AG08395 (cell line): ENCODE measurements around the gene GCK.

Source experiments
- DNase-seq: peaks from one replicate; pipeline ENCODE4 v3.0.0; 2012; ENCODE audit warnings: mixed read lengths, low spot score

The GCK gene

DNA sequence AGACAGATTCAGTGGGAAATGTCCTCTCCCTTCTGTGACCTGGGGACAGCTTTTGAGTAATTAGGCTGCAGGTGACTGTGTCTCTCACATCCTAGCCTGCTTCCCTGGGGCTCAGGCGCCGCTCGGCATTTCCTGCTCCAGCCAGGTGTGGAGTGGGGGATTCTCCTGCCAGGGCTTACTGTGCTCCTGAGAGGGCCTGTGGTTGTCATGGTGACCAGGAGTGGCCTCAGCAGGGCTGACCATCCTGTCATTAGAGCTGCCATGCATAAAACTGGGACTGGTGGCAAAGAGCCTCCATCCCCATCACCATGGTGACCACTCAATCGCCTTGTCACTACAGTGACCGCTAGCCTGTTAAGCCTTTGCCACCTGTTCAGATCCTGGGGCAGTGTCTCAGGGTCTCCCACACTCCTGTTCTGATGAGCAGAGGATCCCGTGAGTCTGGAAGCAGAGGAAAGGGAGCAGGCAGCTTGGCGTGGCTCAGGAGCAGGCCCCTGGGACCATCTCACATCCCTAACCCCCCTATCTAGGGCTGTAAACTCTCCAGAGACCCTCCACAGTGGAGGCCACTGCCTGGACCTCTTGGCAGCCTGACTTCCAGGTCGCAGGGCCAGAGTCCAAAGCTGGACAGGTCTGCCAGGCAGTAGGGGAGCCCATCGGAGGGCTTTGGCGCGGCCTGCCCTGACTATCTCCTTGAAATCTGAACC lies at the start of gene GCK:
GCK (minus strand) TSS at position 154 of the 707 bp plus-strand sequence. CDS start 486 bp downstream, outside the sequence.
- DNase-seq: no peak

DNA sequence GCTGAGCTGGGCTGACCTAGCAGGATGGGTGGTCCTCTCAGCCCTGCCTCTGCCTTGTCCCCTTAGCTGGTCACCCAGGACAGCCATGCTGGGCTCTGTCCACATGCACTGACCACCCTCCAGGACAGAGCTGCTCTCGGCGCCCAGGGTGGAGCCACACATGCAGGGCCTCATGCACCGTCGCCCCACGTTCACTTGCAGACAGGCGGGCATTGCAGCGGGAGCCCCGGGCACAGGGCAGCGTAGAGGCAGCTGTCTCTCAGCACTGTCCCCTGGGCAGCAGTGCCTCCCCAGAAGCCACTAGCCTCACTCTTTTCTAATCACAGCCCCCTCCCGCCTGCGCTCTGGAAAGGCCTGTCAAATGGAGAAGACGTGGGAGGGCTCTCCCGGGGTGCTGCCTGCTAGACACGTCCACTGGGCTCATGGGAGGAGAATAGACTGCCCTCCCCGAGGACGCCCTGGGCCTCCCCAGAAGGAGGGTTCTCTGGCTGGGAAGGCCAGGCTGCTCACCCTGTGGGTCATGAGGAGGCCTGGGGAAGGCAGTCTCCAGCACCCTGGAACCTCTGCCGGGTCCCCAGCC lies 49.0 kb upstream of the GCK start:
- DNase-seq: no peak

DNA sequence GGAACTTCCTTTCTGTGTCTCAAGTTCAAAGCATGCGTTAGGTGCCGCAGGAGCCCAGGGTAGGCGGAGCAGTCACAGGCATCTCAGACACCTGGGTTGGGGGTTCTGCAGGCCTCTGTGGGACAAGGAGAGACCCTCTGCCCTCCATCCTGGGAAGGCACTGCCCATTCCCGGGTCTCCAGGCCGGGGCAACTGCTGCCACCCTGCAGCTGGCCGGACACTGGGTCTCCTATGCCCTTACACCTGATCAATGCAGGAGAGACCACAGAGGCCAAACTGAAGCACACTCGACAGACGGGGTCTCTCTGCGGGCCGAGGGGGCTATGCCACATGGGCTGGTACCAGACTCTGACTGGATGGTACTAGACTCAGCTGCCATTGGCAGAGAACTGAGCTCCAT lies 48.5 kb upstream of the GCK start:
- DNase-seq: no peak

DNA sequence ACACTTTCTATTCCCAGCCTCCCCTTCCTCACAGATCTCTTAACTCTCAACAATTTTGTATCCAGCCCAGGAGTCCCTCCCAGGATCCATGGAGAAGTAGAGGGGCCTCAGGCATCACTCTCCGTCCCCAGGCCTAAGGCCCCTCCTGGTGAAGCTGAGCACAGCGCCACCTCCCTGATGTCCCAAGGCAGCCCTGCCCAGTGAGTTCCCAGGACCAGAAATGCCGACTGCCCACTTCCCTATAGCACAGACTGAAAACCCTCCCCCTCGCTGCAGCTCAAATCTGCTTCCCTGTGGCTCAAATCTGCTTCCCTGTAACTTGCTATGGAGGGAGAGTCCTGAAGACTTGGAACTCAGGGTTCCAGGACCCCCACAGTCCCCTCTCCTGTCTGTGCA lies 47.1 kb upstream of the GCK start:
- DNase-seq: no peak

DNA sequence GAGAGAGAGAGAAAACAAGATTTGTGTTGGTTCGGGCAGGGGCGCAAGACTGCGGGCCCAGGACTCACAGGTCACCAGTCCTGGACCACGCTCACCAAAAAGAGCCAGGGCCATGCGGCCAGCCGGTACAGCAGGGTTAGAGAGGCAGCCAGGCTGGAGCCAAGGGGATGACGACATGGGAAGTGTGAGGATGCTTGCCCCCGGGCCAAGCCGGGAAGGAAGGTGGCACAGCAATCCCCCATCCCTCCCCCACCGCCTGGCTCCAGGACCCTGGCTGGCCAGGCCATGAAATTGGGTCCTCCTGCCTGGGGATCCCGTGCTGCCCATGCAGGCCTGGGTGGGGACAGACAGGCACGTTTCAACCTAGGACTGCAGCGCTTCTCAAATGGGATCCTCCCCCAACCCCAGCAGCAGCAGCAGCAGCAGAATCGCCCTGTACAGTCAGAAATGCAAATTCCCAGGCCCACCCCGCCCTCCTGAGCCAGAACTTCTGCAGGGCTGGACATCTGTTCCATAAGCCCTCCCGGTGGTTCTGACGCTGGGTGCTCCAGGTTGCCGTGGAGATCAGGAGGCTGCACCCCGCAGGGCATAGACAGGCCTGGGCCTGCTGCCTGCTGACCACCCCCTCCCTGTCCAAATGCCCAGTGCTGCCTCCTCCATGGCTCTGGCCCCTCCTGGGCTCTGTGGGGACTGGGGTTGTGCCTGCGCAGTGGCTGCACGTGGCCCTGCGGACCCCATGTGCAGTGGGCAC lies 46.5 kb upstream of the GCK start:
- no peak for DNase-seq

DNA sequence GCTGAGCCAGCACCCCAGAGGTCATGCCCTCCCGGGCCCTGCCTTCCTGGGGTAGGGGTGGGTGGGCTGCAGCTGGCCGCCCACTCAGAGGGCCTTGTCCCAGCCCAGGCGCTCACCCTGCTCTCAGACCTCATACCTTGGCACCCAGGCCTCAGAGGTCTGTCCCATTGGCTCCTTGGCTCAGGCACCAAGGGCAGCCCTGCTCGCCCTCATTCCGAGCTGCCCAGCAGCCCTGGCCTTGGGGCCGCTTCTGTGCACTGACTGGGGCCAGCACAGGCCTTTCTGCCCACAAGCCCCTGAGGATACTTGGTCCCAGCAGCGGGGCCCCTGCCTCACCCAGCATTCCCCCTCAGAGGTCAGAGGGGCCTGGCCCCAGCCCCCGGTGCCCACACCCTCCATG lies 45.8 kb upstream of the GCK start:
- DNase-seq: no peak

DNA sequence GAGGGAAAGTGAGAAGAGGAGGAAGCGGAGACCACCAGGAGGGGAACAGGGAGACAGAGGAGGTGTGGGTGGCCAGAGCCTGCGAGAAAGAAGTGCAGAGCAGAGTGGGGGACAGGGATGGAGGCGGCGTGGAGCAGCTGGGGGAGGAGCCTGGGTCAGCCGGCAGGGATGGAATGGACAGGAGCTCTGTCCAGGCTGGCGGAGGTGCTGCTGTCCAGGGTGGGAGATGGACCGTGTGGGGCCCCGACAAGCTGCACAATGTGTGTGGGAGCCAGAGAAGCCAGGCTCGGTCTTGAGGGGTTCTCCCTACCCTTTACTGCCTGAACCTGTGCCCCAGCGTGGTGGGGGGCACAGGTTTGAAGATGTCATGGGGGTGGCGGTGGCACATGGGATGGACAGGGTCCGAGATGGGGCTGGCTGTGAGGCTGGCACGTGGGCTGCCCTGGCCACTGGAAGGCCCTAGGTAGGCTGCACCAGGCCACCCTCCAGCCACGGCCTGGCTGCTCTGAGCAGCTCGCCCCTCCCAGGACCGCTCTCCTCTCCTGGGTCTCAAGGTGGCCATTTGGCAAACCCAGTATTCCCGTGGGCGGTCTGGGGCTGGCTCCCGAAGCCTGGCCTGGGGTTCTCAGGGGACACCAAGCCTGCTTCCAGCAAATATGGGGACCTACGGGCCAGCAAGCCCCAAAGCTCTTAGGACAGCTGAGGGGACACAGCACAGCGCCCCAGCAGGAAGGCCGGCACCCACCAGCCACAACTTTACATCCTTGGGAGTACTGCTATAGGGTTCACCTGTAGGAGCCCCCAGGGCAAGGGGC lies 43.9 kb upstream of the GCK start:
- DNase-seq: no peak

DNA sequence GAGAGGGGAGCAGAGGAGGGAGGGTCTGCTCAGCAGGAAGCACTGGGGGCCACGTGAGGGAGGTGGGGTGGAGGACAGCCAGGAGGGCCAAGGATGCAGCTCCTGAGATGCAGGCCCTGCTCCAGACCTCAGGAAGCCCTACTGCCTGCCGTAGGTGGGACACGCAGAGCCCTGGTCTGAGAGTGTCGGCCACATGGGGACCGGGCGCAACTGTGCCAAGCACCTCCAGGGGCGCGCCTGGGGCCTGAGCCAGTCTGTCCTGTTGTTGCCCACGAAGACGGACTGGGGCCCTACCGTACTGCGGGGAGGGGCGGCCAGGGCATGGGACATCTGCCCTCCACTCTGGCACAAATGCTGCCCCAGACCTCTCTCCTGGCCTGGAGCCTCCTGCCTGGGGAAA lies 43.2 kb upstream of the GCK start:
- no peak for DNase-seq

DNA sequence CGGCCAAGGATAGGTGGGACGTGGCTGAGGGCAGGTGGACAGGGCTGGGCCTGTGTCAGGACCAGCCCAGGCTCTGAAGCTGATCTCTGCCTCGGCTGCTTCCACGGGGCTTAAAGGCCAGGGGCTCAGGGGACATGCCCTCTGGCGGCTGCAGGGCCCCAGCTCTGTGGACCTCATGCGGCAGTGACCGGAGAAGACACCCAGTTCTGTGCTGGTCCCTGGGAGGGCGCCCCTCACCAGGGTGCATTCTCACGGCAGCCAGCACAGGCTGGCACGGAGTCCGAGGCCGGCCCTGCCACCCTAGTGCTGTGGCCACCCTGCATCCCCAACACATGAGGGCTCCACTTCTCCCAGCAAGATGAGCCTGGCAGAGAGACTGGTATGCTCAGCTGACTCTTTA lies 41.8 kb upstream of the GCK start:
- no peak for DNase-seq

DNA sequence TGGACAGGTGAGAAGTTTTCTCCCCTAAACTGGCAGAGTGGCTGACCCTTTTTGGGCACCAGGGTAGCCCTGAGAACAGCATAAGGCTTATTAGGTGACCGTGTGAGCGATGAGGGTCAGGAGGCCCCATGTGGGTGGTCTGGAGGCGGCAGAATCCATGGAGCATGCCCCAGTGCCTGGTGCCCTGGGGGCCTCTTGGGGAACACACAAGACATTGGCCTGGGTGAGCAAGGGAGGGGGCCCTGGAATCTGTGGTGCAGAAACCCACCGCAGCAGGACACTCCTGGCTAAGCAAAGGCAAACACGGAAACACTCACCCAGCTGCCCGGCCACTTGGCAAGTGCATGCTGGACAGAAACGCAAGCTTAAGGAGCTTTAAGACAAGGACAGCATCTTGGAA lies 41.0 kb upstream of the GCK start:
- no peak for DNase-seq

DNA sequence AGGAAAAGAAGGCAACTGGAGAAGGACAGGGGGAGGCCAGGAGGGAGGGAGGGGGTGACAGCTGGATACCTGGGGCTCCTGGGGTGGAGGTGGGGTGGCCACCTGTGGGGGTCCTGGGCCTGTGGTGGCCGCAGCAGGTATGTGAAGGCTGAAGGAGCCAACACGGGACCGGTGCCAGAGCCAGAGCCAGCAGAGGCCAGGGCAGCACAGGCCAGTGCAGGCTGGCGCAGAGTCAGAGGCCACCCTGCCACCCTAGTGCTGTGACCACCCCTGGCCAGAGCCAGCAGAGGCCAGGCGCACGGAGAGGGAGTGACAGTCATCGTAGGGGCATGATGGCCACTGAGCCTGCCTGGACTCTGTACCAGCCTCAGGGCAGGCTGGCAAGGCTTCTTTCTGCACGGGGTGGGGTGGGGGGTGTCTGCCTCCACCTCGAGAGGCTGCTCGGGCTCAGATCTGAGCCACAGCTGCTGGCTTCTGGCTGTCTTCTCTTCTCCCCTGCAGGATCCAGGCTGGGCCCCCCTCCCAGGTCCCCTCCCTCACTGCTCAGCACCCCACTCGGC lies 40.4 kb upstream of the GCK start:
- DNase-seq: no peak

DNA sequence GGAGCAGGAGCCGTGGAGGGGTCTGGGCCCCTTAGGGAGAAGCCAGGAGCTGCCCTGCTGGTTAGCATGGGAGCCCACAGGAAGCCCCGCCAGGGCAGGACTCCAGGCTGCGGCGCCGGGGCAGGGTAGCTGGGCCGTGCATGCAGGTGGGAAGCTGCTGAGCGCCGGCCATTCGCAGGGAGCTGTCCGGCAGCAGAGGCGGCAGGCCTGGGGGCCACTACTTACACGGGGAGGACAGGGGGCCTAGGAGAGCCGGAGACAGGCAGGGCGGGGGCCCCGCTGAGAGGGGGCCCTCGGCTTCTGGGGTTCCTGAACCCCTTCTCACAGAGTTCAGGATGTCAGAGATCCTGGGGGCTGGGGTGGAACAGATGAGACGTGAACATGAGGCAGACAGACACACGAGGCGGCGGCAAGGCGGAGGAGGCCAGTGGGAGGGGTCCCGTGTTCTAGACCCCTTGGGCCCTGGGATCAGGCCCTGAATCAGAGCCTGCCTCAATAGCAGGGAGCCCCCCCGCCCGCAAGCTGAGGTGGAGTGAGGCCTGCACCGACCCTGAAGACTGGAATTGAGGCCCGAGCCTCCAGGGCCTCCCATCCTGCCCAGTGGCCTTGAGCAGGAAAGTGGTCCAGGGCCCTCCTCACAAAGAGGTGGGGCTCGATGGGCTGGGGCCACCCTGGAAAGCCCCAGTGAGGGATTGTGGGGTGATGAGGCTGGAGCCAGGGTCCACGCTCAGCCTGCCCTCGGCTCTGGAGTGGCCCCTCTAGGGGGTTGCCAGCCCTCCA lies 39.5 kb upstream of the GCK start:
- DNase-seq: no peak

DNA sequence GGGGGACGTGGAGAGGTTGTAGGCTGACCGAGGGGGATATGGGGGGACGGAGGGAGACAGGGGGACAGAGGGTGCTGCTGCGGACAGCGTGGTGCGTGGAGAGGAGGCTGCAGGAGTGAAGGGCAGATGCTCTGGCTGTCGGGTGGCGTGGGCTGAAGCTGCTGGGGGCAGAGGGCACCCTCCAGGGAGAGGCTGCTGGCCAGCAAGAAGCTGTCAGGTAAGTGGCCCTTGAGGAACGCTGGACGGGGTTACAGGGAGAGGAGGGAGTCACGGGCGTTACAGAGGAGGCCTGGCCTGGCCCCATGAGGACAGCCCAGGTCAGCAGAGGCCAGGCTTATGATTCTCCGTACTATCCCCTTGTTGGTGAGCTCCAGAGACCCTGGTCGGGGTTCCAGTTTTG lies 38.7 kb upstream of the GCK start:
- no peak for DNase-seq

DNA sequence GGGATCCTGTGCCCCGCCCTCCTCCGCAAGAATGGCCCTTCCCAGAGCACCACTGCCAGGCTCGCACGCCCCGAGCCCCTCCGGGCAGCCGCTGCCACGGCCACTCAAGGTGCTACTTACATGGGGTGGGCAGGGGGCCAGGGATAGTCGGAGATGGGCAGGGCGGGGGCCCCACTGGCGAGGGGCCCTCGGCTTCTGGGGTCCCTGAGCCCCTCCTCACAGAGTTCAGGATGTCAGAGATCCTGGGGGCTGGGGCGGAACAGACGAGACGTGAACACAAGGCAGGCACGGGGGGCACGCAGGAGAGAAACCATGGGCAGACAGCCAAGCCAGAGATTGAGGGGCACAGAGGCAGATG lies 37.1 kb upstream of the GCK start:
- no peak for DNase-seq

DNA sequence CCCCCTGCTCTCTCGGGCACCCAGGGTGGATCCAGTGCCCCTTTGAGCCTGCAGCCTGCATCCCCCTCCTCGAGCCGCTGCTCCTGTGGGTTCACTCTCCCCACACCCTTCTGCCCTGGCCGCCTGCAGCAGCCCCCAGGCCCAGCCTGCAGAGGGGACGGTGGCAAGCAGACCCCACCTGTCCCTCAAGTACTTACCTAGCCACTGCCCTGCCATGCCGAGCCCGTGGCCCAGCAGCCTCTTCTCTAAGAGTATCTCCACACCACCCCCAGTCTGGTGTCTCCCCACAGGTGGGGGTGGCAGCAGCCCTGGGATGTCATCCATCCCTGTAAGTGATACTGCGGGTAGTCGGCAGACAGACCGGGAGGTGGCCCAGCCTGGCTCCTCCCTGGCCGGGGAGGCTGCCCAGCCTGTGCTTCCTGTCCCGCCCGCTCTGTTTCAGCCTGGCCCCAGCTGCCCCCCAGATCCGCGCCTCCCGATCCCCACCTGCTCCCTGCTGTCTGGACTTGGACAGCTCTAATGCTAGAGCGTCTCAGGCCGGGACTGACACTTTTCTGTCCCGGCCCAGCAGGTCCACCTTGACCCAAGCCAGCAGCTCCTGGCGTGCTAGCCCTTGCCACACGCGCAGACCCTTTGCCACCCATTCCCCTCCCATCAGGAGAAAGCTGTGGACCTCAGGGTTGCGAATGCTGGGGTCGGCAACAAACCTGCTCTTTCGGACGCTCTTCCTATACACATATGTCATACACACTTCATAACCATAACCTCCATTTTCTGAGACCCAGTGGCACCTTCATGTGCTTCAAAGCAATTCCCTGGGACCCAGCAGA lies 36.5 kb upstream of the GCK start:
- peak; percentile 25 for DNase-seq

DNA sequence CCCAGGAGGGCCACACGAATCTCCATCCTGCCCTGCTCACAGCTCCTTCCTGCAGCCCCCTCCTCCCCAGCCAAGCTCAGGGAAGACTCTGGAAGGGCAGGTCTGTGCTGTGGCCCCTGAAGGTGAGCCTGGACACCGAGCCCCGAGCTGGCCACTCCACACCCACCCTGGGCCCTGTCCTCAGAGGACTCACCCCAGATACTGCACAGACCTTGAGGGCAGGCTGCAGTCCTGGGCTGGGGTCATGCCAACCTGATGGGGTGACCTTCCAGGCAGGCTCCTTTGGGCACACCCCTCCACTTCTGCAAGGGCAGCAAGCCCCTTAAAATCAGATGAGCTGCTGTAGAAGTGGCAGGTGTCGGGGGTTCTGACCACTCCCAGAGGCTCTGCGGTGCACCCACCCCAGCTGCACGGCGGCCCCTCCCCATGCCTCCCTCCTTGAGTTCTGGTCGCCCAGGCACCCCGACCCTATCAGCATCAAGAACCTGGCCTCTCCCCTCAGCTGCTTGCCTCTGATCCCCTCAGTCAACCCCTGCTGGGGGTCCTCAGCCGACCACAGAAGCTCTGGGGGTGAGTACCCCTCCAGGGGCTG lies 35.8 kb upstream of the GCK start:
- no peak for DNase-seq

DNA sequence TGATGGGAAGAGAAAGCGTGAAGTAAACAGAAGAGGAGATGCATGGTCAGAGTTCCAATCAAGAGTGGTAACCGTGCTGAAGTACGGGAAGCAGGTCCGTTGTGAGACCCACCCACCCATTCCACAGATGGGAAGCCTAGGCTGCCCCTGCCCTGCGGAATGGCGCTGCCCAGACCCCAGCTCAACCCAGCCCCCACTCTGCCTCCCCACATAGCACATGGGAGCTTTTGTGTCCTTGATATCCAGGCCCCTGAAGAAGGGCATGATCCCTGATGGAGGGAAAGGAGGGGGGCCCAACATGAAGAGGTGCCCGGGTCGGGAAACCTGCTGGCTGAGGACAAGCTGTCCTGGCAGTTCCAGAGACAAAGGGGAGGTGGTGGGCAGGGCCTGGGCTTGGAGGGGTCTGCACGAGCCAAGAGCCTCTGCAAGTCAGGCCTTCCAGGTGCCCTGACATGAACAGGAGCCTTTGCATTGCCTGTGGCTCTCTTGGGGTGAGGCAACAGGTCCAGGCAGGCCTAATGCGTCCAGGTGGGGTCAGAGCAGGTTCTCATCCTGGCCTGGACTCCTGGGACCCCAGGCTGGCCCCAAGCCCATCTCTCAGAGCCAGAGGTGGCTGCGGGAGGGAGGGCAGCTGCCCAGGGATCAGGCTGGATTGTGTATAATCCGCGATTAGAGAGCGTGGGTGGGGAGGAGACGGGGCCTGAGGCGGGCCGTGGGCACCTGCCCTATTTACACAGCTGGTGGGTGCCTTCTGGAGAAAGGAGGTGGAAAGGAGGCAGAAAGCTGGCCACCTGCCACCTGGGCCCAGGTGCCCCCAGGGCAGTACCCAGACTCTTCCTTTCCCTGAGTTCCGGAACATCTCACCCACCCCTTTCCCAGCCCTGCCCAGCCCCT lies 35.1 kb upstream of the GCK start:
- no peak for DNase-seq

DNA sequence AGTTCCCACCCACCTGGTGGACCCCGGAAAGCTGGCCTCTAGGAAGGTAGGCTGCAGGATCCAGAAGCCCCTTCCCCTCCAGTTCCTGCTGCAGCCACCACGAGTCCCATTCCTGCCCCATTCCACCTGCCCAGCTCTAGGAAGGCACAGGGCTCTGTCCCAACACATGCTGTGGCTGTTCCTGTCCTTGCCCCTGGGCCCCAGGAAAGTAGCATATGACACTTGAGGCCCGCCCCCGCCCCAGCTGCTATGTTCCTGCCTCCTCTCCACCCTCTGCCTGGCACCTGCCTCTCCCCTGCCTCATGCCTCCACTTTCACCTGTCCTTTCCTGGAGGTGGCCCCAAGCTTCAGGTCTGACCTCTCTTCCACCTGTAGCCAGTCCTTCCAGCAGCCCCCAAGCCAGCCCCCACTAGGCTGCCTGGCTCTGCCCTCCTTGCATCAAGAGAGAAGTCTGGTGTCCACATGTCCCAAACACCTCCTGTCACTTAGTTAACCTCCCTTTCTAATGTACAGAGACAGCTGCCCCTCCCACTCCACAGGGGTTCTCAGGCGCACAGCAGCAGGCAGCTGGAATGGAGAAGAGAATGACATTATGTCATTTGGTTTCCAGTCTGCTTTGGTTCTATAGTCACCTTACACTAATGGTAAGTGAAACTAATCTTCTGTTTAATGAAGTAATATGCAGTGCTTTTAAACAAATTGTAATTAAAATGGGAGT lies 34.3 kb upstream of the GCK start:
- no peak for DNase-seq
